Prostate gland (tissue), 2 donors: ENCODE data around the gene COX19.

Experiments used
- POLR2A ChIP-seq: fragments of 450-650 bp; IDR thresholded peaks from one replicate; pipeline ENCODE4 v1.6.1; 2016; ENCODE audit warnings: antibody characterized with exemption, mild to moderate bottlenecking
- TF ChIP-seq, protein P1 (sequence below), 4 experiments: fragments of 200-600 bp in 2 of 4; fragments of 450-650 bp in 2 of 4; sonication (generic) in 2 of 4; IDR thresholded peaks; 1 replicate in 3 of 4; 2 replicates in 1 of 4; pipeline ENCODE4 v1.5.1; 2016 to 2019; ENCODE audit warnings: antibody characterized with exemption in 4 of 4, mild to moderate bottlenecking in 2 of 4, moderate library complexity in 2 of 4

- TF ChIP-seq, protein P1, sequence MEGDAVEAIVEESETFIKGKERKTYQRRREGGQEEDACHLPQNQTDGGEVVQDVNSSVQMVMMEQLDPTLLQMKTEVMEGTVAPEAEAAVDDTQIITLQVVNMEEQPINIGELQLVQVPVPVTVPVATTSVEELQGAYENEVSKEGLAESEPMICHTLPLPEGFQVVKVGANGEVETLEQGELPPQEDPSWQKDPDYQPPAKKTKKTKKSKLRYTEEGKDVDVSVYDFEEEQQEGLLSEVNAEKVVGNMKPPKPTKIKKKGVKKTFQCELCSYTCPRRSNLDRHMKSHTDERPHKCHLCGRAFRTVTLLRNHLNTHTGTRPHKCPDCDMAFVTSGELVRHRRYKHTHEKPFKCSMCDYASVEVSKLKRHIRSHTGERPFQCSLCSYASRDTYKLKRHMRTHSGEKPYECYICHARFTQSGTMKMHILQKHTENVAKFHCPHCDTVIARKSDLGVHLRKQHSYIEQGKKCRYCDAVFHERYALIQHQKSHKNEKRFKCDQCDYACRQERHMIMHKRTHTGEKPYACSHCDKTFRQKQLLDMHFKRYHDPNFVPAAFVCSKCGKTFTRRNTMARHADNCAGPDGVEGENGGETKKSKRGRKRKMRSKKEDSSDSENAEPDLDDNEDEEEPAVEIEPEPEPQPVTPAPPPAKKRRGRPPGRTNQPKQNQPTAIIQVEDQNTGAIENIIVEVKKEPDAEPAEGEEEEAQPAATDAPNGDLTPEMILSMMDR (IDR thresholded peaks at IDR 0.05) = no peak
- TF ChIP-seq POLR2A = no peak
Measured at GRCh38 chr7:979151-979550, 3.8 kb upstream of the COX19 start.
